Loucy (cell line): Measurements from ENCODE around the gene VPS13D.

Experiments
- CTCF ChIP-seq: fragments of 200-600 bp; sonication (generic); conservative IDR thresholded peaks from 2 replicates; pipeline ENCODE4 v1.5.1; 2014; ENCODE audit warnings: mild to moderate bottlenecking, antibody characterized with exemption, low read length
- EZH2phosphoT487 ChIP-seq: fragments of 200-600 bp; IDR thresholded peaks from 2 replicates; pipeline ENCODE4 v1.6.1; 2018; ENCODE audit warnings: antibody characterized with exemption, mild to moderate bottlenecking, moderate library complexity, borderline replicate concordance

- no peak for TF ChIP-seq CTCF
- TF ChIP-seq EZH2phosphoT487, result no peak
These were observed 231.9 kb downstream of the VPS13D start for GRCh38 chr1:12461754-12462153.
